GM18858 (cell line): ENCODE measurements around the gene SHLD1.

Source experiments
- ATAC-seq: cut with Tn5 transposase; IDR thresholded peaks from one replicate; pipeline ENCODE4 v1.9.1; 2021; ENCODE audit not compliant: unreplicated experiment

SHLD1 gene

GRCh38 chr20:5886788-5887187 lies 136.6 kb downstream of the SHLD1 start:
- no peak for ATAC-seq

DNA sequence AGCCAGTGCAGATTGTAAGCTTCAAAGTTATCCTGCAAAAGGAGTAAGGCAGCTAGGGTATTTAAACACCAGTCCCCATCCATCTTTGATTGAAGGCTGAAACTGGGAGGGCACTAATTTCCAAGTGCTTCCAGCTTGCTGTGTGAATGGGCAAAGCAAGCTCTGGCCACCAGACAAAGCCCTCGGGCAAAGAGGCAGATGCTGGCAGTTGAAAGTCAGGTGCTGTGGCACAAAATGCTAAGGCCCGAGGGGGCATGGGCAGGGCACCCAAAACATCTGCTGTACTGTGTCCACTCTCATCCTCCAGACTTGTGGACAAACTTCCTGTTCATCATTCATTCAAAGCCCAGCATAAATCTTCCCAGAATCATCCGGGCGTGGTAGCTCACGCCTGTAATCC lies 137.2 kb downstream of the SHLD1 start:
- no peak for ATAC-seq

DNA sequence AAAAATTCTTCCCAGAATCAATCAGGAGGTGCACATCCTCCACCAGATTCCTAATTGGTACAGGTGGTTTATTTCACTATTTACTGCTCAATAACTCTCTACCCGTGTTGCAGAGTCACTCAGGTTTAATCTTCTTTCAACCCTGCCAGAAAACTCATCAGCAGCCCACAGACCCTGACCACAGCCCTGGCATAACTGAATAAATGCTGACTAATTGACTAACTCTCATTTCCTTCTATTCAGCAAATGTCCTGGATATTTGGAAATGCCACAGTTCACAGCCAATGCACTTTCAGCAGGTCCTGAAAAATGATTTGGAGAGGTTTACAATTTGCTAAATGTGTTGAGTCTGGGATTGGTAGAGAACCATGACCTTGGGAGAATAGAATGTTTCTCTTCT lies 137.8 kb downstream of the SHLD1 start:
- ATAC-seq, result no peak

GRCh38 chr20:5890773-5891441 lies 140.7 kb downstream of the SHLD1 start:
- no peak for ATAC-seq

DNA sequence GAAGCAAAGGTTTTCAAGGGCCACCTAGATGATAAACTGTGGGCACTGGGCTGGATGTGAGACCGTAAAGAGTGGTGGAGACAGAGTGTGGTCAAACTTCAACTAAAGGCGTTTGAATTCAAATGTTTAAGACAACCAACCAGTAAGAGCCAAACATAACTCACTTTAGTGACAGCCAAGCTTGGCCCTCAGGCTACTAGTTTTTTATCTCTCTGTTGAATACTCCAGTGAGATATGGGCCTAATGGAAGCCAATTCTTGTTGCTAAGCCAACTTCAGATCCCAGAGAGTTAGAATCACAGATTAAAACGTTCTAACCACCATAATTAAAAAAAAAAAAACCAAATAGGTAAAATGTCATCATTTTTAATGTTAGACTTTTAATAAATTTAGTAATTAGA lies 142.9 kb downstream of the SHLD1 start:
- ATAC-seq, result no peak

GRCh38 chr20:5893621-5894020 lies 143.4 kb downstream of the SHLD1 start:
- no peak for ATAC-seq

GRCh38 chr20:5895626-5896025 lies 145.4 kb downstream of the SHLD1 start:
- ATAC-seq, result no peak

- ATAC-seq, result no peak
These were observed 149.2 kb downstream of the SHLD1 start for GRCh38 chr20:5899444-5899843.

- ATAC-seq, result no peak
These were observed 150.7 kb downstream of the SHLD1 start for GRCh38 chr20:5900908-5901307.

- no peak for ATAC-seq
These were observed 158.8 kb downstream of the SHLD1 start for GRCh38 chr20:5908981-5909380.

DNA sequence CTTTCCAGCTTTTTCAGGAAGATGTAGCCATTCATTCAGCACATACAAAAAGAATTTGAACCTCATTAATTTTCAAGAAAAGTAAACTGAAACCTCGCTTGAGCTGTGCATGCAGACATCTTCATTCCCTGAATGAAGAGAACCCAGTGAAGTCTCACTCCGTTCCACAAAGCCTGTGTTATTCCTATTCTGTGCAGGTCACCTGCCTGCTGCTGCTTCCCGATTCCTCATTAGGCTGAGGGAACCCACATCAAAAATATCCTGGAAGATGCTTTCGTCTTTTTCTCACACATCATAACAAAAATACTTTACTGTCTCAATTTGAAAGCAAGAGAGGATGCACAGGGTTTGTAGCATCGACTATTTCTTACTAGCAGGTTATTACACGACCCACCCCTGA lies 160.0 kb downstream of the SHLD1 start:
- no peak for ATAC-seq

DNA sequence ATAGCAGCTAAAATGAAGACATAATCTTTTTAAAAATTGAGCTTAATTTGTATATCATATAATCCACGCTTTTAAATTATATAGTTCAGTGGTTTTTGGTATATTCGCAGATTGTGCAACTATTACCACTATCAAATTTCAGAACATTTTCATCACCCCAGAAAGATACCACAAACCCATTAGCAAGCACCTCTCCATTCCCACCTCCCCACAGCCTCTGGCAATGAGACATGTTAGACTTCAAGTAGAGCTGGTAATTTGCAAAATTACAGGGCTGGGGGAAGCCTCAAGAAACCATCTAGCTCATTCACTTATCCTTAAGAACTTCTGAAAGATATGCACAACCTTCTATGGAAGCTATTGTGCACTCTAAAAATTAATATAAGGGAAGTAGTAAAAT lies 163.0 kb downstream of the SHLD1 start:
- no peak for ATAC-seq
